HG02840 (cell line): ENCODE data around the gene TNP2.

ENCODE experiments used
- ATAC-seq: cut with Tn5 transposase; IDR thresholded peaks from one replicate; pipeline ENCODE4 v1.9.1; 2021; ENCODE audit warnings: mild to moderate bottlenecking, moderate library complexity, moderate number of reproducible peaks; ENCODE audit not compliant: unreplicated experiment, low FRiP score

The TNP2 gene

GRCh38 chr16:11278681-11279628 lies 9.8 kb upstream of the TNP2 start:
- ATAC-seq: no peak

GRCh38 chr16:11277607-11278337 lies 8.6 kb upstream of the TNP2 start:
- no peak for ATAC-seq

GRCh38 chr16:11276896-11277593 lies 7.9 kb upstream of the TNP2 start:
- no peak for ATAC-seq

GRCh38 chr16:11276143-11276895 lies 7.2 kb upstream of the TNP2 start, which contains the start of gene PRM2:
Gene PRM2, minus strand, starts transcription at chr16:11276480. Its CDS starts 110 bp downstream, at chr16:11276370.
- no peak for ATAC-seq

- no peak for ATAC-seq
Measured at GRCh38 chr16:11274964-11275363, 5.8 kb upstream of the TNP2 start.

- no peak for ATAC-seq
Measured at GRCh38 chr16:11273721-11274324, 4.7 kb upstream of the TNP2 start.

GRCh38 chr16:11272921-11273720 lies 4.0 kb upstream of the TNP2 start, which contains the start of gene PRM3:
Gene PRM3, minus strand, starts transcription at chr16:11273629. Its CDS starts 34 bp downstream, at chr16:11273595.
- ATAC-seq: no peak

- no peak for ATAC-seq
Measured at GRCh38 chr16:11272484-11272883, 3.4 kb upstream of the TNP2 start.

GRCh38 chr16:11271610-11272009 lies 2.5 kb upstream of the TNP2 start:
- no peak for ATAC-seq

- no peak for ATAC-seq
Measured at GRCh38 chr16:11270602-11271162, 1.6 kb upstream of the TNP2 start.

- ATAC-seq: no peak
Measured at GRCh38 chr16:11265124-11265523, 4.0 kb downstream of the TNP2 start.

GRCh38 chr16:11264155-11264832 lies 4.8 kb downstream of the TNP2 start:
- no peak for ATAC-seq

- ATAC-seq: no peak
Measured at GRCh38 chr16:11263737-11264136, 5.4 kb downstream of the TNP2 start.

- no peak for ATAC-seq
Measured at GRCh38 chr16:11262915-11263314, 6.2 kb downstream of the TNP2 start.

- no peak for ATAC-seq
Measured at GRCh38 chr16:11260596-11260966, 8.5 kb downstream of the TNP2 start.

GRCh38 chr16:11259655-11260595 lies 9.2 kb downstream of the TNP2 start:
- ATAC-seq: no peak
